WTC11 (cell line): ENCODE results near the gene ZFPM1. TPM values are rescaled to one million over a fixed set of nuclear protein-coding genes. Genes with fewer than 3 reads are reported as not detected.

Source experiments
- ATAC-seq: fragments of 200-7000 bp; cut with Tn5 transposase; 2 replicates; pipeline ENCODE4 v1.10.0; 2021; ENCODE audit warnings: mild to moderate bottlenecking, moderate library complexity
- CTCF ChIA-PET: fragments of 300-600 bp; sonication (Branson Sonifier 250); formaldehyde crosslinking; loops from one replicate; lab custom pipeline; 2021; ENCODE audit warnings: antibody characterized with exemption; lab: Charles Lee
- POLR2A ChIA-PET: fragments of 350-600 bp; sonication (Branson Sonifier 250); formaldehyde crosslinking; loops from one replicate; lab custom pipeline; 2021; ENCODE audit warnings: antibody characterized with exemption; lab: Charles Lee
- DNase-seq: peaks from one replicate; pipeline ENCODE4 v3.0.0; 2021; ENCODE audit warnings: low spot score
- H3K27ac Mint-ChIP-seq: 2 replicates; pipeline ENCODE4 v1.8.0; 2021; ENCODE audit warnings: mixed read lengths
- H3K27me3 Mint-ChIP-seq: 2 replicates; pipeline ENCODE4 v1.8.0; 2021; ENCODE audit warnings: low read depth, mild to moderate bottlenecking, moderate library complexity, mixed read lengths
- H3K36me3 Mint-ChIP-seq: 2 replicates; pipeline ENCODE4 v1.8.0; 2021; ENCODE audit warnings: mixed read lengths
- H3K4me1 Mint-ChIP-seq: 2 replicates; pipeline ENCODE4 v1.8.0; 2022; ENCODE audit warnings: mixed read lengths
- H3K4me3 Mint-ChIP-seq: 2 replicates; pipeline ENCODE4 v1.8.0; 2021; ENCODE audit warnings: mild to moderate bottlenecking, moderate library complexity, mixed read lengths
- H3K9me3 Mint-ChIP-seq: 2 replicates; pipeline ENCODE4 v1.8.0; 2021; ENCODE audit warnings: mixed read lengths
- ARID4B ChIP-seq: sonication (generic); formaldehyde crosslinking; IDR thresholded peaks from 2 replicates; pipeline ENCODE4 v1.8.0; 2023; ENCODE audit warnings: missing genetic modification reagents, mild to moderate bottlenecking, borderline replicate concordance
- ATF2 ChIP-seq: sonication (generic); formaldehyde crosslinking; IDR thresholded peaks from 2 replicates; pipeline ENCODE4 v1.8.1; 2022; ENCODE audit warnings: low read depth, missing genetic modification reagents, borderline replicate concordance
- CREB1 ChIP-seq: sonication (generic); formaldehyde crosslinking; IDR thresholded peaks from 2 replicates; pipeline ENCODE4 v1.8.0; 2023; ENCODE audit warnings: mild to moderate bottlenecking, missing genetic modification reagents
- E2F5 ChIP-seq: sonication (generic); formaldehyde crosslinking; IDR thresholded peaks from 2 replicates; pipeline ENCODE4 v1.8.1; 2022; ENCODE audit warnings: mild to moderate bottlenecking, moderate library complexity, missing genetic modification reagents
- FOXK1 ChIP-seq: sonication (generic); formaldehyde crosslinking; IDR thresholded peaks from 2 replicates; pipeline ENCODE4 v1.8.0; 2022; ENCODE audit warnings: mild to moderate bottlenecking, moderate library complexity, missing genetic modification reagents
- GRHL2 ChIP-seq: fragments of 250-450 bp; sonication (Bioruptor Pico); IDR thresholded peaks from 2 replicates; pipeline ENCODE4 v1.8.0; 2022; ENCODE audit warnings: mild to moderate bottlenecking, moderate library complexity; ENCODE audit not compliant: insufficient replicate concordance, severe bottlenecking
- GTF2I ChIP-seq: fragments of 250-450 bp; sonication (Bioruptor Pico); conservative IDR thresholded peaks from 2 replicates; pipeline ENCODE4 v1.4.0; 2021; ENCODE audit warnings: mild to moderate bottlenecking
- HMGA2 ChIP-seq: fragments of 250-450 bp; sonication (Bioruptor Pico); IDR thresholded peaks from 2 replicates; pipeline ENCODE4 v1.4.0; 2021; ENCODE audit warnings: mild to moderate bottlenecking, moderate library complexity
- IRF1 ChIP-seq: sonication (generic); formaldehyde crosslinking; IDR thresholded peaks from 2 replicates; pipeline ENCODE4 v1.8.0; 2023; ENCODE audit warnings: missing genetic modification reagents
- IRF2 ChIP-seq: sonication (generic); formaldehyde crosslinking; IDR thresholded peaks from 2 replicates; pipeline ENCODE4 v1.8.0; 2022; ENCODE audit warnings: low read depth, missing genetic modification reagents, borderline replicate concordance
- NFYB ChIP-seq: sonication (generic); formaldehyde crosslinking; conservative IDR thresholded peaks from 2 replicates; pipeline ENCODE4 v1.8.0; 2022; ENCODE audit warnings: low read depth, missing genetic modification reagents
- NR1H2 ChIP-seq: sonication (generic); formaldehyde crosslinking; IDR thresholded peaks from 2 replicates; pipeline ENCODE4 v1.9.0; 2021; ENCODE audit warnings: mild to moderate bottlenecking, moderate library complexity, missing genetic modification reagents
- RELA ChIP-seq: sonication (generic); formaldehyde crosslinking; IDR thresholded peaks from 2 replicates; pipeline ENCODE4 v1.8.1; 2022; ENCODE audit warnings: missing genetic modification reagents, mild to moderate bottlenecking, borderline replicate concordance
- RORB ChIP-seq: fragments of 250-450 bp; sonication (Bioruptor Pico); IDR thresholded peaks from 2 replicates; pipeline ENCODE4 v1.9.0; 2021; ENCODE audit warnings: mild to moderate bottlenecking
- SMAD4 ChIP-seq: sonication (generic); formaldehyde crosslinking; IDR thresholded peaks from 2 replicates; pipeline ENCODE4 v1.8.0; 2022; ENCODE audit warnings: mild to moderate bottlenecking, missing genetic modification reagents
- SP1 ChIP-seq: sonication (generic); formaldehyde crosslinking; conservative IDR thresholded peaks from 2 replicates; pipeline ENCODE4 v1.8.1; 2022; ENCODE audit warnings: missing genetic modification reagents
- TEAD1 ChIP-seq: sonication (generic); formaldehyde crosslinking; IDR thresholded peaks from 2 replicates; pipeline ENCODE4 v1.8.0; 2022; ENCODE audit warnings: mild to moderate bottlenecking, missing genetic modification reagents
- TEAD4 ChIP-seq: sonication (generic); formaldehyde crosslinking; IDR thresholded peaks from 2 replicates; pipeline ENCODE4 v1.8.0; 2022; ENCODE audit warnings: mild to moderate bottlenecking, missing genetic modification reagents
- USF1 ChIP-seq: sonication (generic); formaldehyde crosslinking; IDR thresholded peaks from 2 replicates; pipeline ENCODE4 v1.8.0; 2022; ENCODE audit warnings: mild to moderate bottlenecking, missing genetic modification reagents
- ZBTB21 ChIP-seq: sonication (generic); formaldehyde crosslinking; IDR thresholded peaks from 2 replicates; pipeline ENCODE4 v1.8.1; 2023; ENCODE audit warnings: mild to moderate bottlenecking, missing genetic modification reagents, borderline replicate concordance
- ZNF138 ChIP-seq: sonication (generic); formaldehyde crosslinking; conservative IDR thresholded peaks from 2 replicates; pipeline ENCODE4 v1.8.1; 2022; ENCODE audit warnings: mild to moderate bottlenecking, moderate library complexity, missing genetic modification reagents
- ZNF232 ChIP-seq: sonication (generic); formaldehyde crosslinking; IDR thresholded peaks from 2 replicates; pipeline ENCODE4 v1.8.0; 2022; ENCODE audit warnings: mild to moderate bottlenecking, missing genetic modification reagents
- total RNA-seq: library from RNA; stranded (reverse); gene quantifications from 3 replicates; pipeline ENCODE4 v1.2.3, GENCODE V29; 2021
- TF ChIP-seq, protein P1 (sequence below): fragments of 250-450 bp; sonication (Bioruptor Pico); conservative IDR thresholded peaks from 2 replicates; pipeline ENCODE4 v1.9.0; 2021; ENCODE audit warnings: mild to moderate bottlenecking
- TF ChIP-seq, protein P2 (sequence below): sonication (generic); formaldehyde crosslinking; IDR thresholded peaks from 2 replicates; pipeline ENCODE4 v1.8.1; 2022; ENCODE audit warnings: mild to moderate bottlenecking, missing genetic modification reagents, moderate library complexity, borderline replicate concordance

ZFPM1 gene
- total RNA-seq, 1 experiment from 2014 or later: 9.3 TPM

DNA sequence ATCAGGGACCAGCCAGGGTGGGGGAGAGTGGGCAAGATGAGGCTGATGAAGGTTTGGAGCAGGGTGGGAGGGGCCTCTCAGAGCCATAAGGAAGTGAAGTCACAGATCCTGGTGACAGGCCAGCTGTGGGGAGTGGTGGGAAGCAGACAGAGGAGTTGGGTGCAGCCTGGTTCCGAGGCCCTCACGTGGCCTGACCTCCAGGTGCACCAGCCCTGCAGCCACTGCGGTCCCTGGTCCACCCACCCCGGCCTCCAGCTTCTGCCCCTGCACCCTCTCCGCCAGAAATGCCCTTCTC, 3.9 kb upstream of the ZFPM1 start:
- H3K27me3 Mint-ChIP-seq: peaks cover 31% of the 10 kb centered on the region

GRCh38 chr16:88451586-88452481, 1.2 kb upstream of the ZFPM1 start:
- ChIA-PET POLR2A (interaction anchor here (1.0 kb wide), 1 partner anchor 10 kb away, joined by 3 read pairs; no protein-coding TSS in a partner anchor), CTCF (interaction anchor here (0.7 to 1.9 kb wide), 10 partner anchors 12 to 182 kb away, joined by 3 to 13 read pairs (median 4); no protein-coding TSS in a partner anchor)
- peaks cover 8% of the 10 kb centered on the region for H3K4me1 Mint-ChIP-seq
- H3K27ac Mint-ChIP-seq: no peak overlapping the region
- no peak for TF ChIP-seq CREB1 (CRISPR knock-in tag)
- no peak for TF ChIP-seq ZNF232 (CRISPR knock-in tag)
- TF ChIP-seq, protein P1, sequence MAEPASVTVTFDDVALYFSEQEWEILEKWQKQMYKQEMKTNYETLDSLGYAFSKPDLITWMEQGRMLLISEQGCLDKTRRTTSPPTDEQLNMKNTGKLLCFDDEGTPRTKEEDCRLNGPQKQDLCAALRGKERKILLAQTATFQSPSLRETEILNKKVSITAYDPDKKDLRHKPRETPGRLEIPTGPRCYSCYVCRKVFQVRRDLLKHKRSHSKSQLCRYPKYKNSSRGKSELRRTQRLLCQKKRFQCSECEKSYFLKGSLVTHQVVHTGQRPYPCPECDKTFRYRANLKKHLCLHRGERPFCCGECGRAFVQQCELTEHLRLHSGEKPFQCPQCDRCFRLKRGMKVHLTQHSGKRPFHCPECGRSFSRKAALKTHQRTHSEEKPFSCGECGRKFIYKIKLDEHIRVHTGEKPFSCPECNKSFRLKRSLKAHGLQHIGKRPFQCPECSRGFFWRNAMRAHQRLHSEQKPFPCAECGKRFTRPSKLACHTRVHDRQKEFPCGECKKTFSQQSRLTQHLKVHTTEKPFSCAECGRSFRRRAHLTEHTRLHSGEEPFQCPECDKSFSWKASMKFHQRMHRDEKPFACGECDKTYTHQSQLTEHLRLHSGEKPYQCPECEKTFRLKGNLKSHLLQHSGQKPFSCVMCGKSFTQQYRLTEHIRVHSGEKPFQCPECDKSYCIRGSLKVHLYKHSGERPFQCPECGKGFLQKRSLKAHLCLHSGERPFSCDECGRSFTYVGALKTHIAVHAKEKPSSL: no peak
- no peak for TF ChIP-seq NR1H2 (CRISPR knock-in tag)
- TF ChIP-seq, protein P2, sequence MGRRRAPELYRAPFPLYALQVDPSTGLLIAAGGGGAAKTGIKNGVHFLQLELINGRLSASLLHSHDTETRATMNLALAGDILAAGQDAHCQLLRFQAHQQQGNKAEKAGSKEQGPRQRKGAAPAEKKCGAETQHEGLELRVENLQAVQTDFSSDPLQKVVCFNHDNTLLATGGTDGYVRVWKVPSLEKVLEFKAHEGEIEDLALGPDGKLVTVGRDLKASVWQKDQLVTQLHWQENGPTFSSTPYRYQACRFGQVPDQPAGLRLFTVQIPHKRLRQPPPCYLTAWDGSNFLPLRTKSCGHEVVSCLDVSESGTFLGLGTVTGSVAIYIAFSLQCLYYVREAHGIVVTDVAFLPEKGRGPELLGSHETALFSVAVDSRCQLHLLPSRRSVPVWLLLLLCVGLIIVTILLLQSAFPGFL (CRISPR knock-in tag): no peak
- TF ChIP-seq E2F5 (CRISPR knock-in tag): no peak
- no peak for TF ChIP-seq TEAD4 (CRISPR knock-in tag)
- no peak for TF ChIP-seq RELA
- TF ChIP-seq ARID4B (CRISPR knock-in tag): no peak
- H3K4me3 Mint-ChIP-seq: peak overlapping the region; percentile 24; the same call in 1 of the 2 replicates
- DNase-seq (no peak), ATAC-seq (no peak)
- H3K36me3 Mint-ChIP-seq: no peaks in the 10 kb centered on the region
- H3K27me3 Mint-ChIP-seq: peaks cover 52% of the 10 kb centered on the region
- H3K9me3 Mint-ChIP-seq: no peaks in the 10 kb centered on the region

More for the DNA sequence above, 3.9 kb upstream of the ZFPM1 start:
- CTCF ChIA-PET: interaction anchor here (0.6 to 1.9 kb wide), 5 partner anchors 12 to 113 kb away, joined by 3 to 7 read pairs (median 3); no protein-coding TSS in a partner anchor
- DNase-seq (no peak), ATAC-seq (no peak)
- H3K9me3 Mint-ChIP-seq: no peaks in the 10 kb centered on the region
- no peaks in the 10 kb centered on the region for H3K4me1 Mint-ChIP-seq
- POLR2A ChIA-PET: no interaction called here
- no peaks in the 10 kb centered on the region for H3K36me3 Mint-ChIP-seq
- H3K27ac Mint-ChIP-seq: no peak overlapping the region
- no peak for TF ChIP-seq USF1 (CRISPR knock-in tag)
- TF ChIP-seq GRHL2 (CRISPR knock-in tag): no peak
- TF ChIP-seq HMGA2: no peak
- no peak for TF ChIP-seq ZBTB21 (CRISPR knock-in tag)
- TF ChIP-seq IRF1 (CRISPR knock-in tag): no peak
- TF ChIP-seq SMAD4 (CRISPR knock-in tag): no peak
- no peak for TF ChIP-seq SP1 (CRISPR knock-in tag)
- no peak for TF ChIP-seq RORB (CRISPR knock-in tag)
- TF ChIP-seq ZNF138 (CRISPR knock-in tag): no peak
- no peak for TF ChIP-seq ZNF232 (CRISPR knock-in tag)
- no peak for TF ChIP-seq FOXK1 (CRISPR knock-in tag)
- no peak for TF ChIP-seq ATF2 (CRISPR knock-in tag)
- no peak for TF ChIP-seq IRF2 (CRISPR knock-in tag)
- no peak for TF ChIP-seq TEAD1 (CRISPR knock-in tag)
- no peak for TF ChIP-seq NFYB
- no peak for TF ChIP-seq GTF2I (CRISPR knock-in tag)
- H3K4me3 Mint-ChIP-seq: no peak overlapping the region
